H9 (cell line): Measurements from ENCODE around the gene FLCN. TPM values are rescaled to one million over a fixed set of nuclear protein-coding genes. Genes with fewer than 3 reads are reported as not detected.

ENCODE experiments used
- DNase-seq: peaks from one replicate; pipeline ENCODE4 v3.0.0-alpha.2; 2017
- H2AFZ ChIP-seq: one replicate; pipeline ENCODE4 v1.6.1; 2013; ENCODE audit warnings: mild to moderate bottlenecking, low read length, control low read depth, moderate library complexity
- H2AK5ac ChIP-seq: 2 replicates; pipeline ENCODE4 v1.6.1; 2013; ENCODE audit warnings: low read length, control low read depth, mixed read lengths; ENCODE audit not compliant: insufficient read length
- H2BK120ac ChIP-seq: one replicate; pipeline ENCODE4 v1.6.1; 2013; ENCODE audit warnings: low read depth, mild to moderate bottlenecking, low read length, control low read depth, inconsistent platforms; ENCODE audit not compliant: poor library complexity, severe bottlenecking
- H2BK12ac ChIP-seq: 2 replicates; pipeline ENCODE4 v1.6.1; 2013; ENCODE audit warnings: low read length, control low read depth, mixed read lengths, low read depth; ENCODE audit not compliant: insufficient read length
- H2BK15ac ChIP-seq: 2 replicates; pipeline ENCODE4 v1.6.1; 2013; ENCODE audit warnings: low read depth, low read length, control low read depth
- H2BK20ac ChIP-seq: one replicate; pipeline ENCODE4 v1.6.1; 2013; ENCODE audit warnings: low read depth, mild to moderate bottlenecking, low read length, control low read depth, inconsistent platforms; ENCODE audit not compliant: poor library complexity, severe bottlenecking
- H2BK5ac ChIP-seq: 2 replicates; pipeline ENCODE4 v1.6.1; 2013; ENCODE audit warnings: low read length, control low read depth, mixed read lengths; ENCODE audit not compliant: insufficient read length
- H3K14ac ChIP-seq: 2 replicates; pipeline ENCODE4 v1.6.1; 2013; ENCODE audit warnings: low read length, control low read depth; ENCODE audit not compliant: insufficient read depth
- H3K18ac ChIP-seq: 2 replicates; pipeline ENCODE4 v1.6.1; 2013; ENCODE audit warnings: low read depth, mild to moderate bottlenecking, mixed read lengths, low read length, control low read depth; ENCODE audit not compliant: insufficient read length
- H3K23ac ChIP-seq: 2 replicates; pipeline ENCODE4 v1.6.1; 2013; ENCODE audit warnings: low read length, control low read depth, mixed read lengths, low read depth; ENCODE audit not compliant: insufficient read length
- H3K23me2 ChIP-seq: 2 replicates; pipeline ENCODE4 v1.6.1; 2013; ENCODE audit warnings: low read depth, mild to moderate bottlenecking, mixed read lengths, low read length, control low read depth; ENCODE audit not compliant: insufficient read length, poor library complexity, severe bottlenecking
- H3K27ac ChIP-seq: 2 replicates; pipeline ENCODE4 v1.5.1; 2013; ENCODE audit warnings: low read length, control low read depth, mixed read lengths, low read depth; ENCODE audit not compliant: insufficient read length
- H3K27me3 ChIP-seq: 2 replicates; pipeline ENCODE4 v1.6.1; 2013; ENCODE audit warnings: low read length, control low read depth, inconsistent platforms; ENCODE audit not compliant: insufficient read depth
- H3K4ac ChIP-seq: 2 replicates; pipeline ENCODE4 v1.6.1; 2013; ENCODE audit warnings: low read depth, mild to moderate bottlenecking, control low read depth, inconsistent platforms, low read length, moderate library complexity
- H3K4me1 ChIP-seq: 2 replicates; pipeline ENCODE4 v1.6.1; 2013; ENCODE audit warnings: low read length, control low read depth, inconsistent platforms; ENCODE audit not compliant: insufficient read depth
- H3K4me2 ChIP-seq: 2 replicates; pipeline ENCODE4 v1.6.1; 2013; ENCODE audit warnings: low read length, control low read depth, mixed read lengths; ENCODE audit not compliant: insufficient read length, insufficient read depth
- H3K56ac ChIP-seq: 2 replicates; pipeline ENCODE4 v1.6.1; 2013; ENCODE audit warnings: low read depth, mild to moderate bottlenecking, mixed read lengths, low read length, control low read depth; ENCODE audit not compliant: insufficient read length
- H3K79me1 ChIP-seq: 2 replicates; pipeline ENCODE4 v1.6.1; 2013; ENCODE audit warnings: low read depth, mild to moderate bottlenecking, moderate library complexity, low read length, control low read depth, inconsistent platforms; ENCODE audit not compliant: insufficient read depth, poor library complexity, severe bottlenecking
- H3K79me2 ChIP-seq: 2 replicates; pipeline ENCODE4 v1.6.1; 2013; ENCODE audit warnings: low read length, control low read depth, inconsistent platforms; ENCODE audit not compliant: insufficient read depth
- H3K9ac ChIP-seq: 2 replicates; pipeline ENCODE4 v1.6.1; 2013; ENCODE audit warnings: low read length, control low read depth, mixed read lengths; ENCODE audit not compliant: insufficient read length; ENCODE audit errors: extremely low read depth
- H3K9me3 ChIP-seq: one replicate; pipeline ENCODE4 v1.6.1; 2013; ENCODE audit warnings: low read depth, low read length, inconsistent platforms; ENCODE audit not compliant: control insufficient read depth
- H3T11ph ChIP-seq: one replicate; pipeline ENCODE4 v1.6.1; 2013; ENCODE audit warnings: mild to moderate bottlenecking, low read length, control low read depth, inconsistent platforms
- H4K20me1 ChIP-seq: one replicate; pipeline ENCODE4 v1.6.1; 2013; ENCODE audit not compliant: control insufficient read depth, insufficient read length, insufficient read depth
- H4K5ac ChIP-seq: 2 replicates; pipeline ENCODE4 v1.6.1; 2013; ENCODE audit warnings: low read depth, mild to moderate bottlenecking, mixed read lengths, low read length, control low read depth; ENCODE audit not compliant: insufficient read length
- H4K8ac ChIP-seq: replicated peaks from 2 replicates; pipeline ENCODE4 v1.6.1; 2013; ENCODE audit warnings: low read length, control low read depth, mixed read lengths, low read depth; ENCODE audit not compliant: insufficient read length
- H4K91ac ChIP-seq: 2 replicates; pipeline ENCODE4 v1.6.1; 2013; ENCODE audit warnings: low read depth, mild to moderate bottlenecking, moderate library complexity, mixed read lengths, low read length, control low read depth; ENCODE audit not compliant: insufficient read length
- H3K27ac Mint-ChIP-seq, 3 experiments: 2 replicates in 2 of 3; 3 replicates in 1 of 3; pipeline ENCODE4 v1.8.0; 2020 to 2021; ENCODE audit warnings: mixed read lengths in 3 of 3, mild to moderate bottlenecking in 1 of 3, moderate library complexity in 1 of 3
- H3K27me3 Mint-ChIP-seq: 2 replicates; pipeline ENCODE4 v1.8.0; 2021; ENCODE audit warnings: low read depth, mild to moderate bottlenecking, moderate library complexity, mixed read lengths
- H3K36me3 Mint-ChIP-seq, 3 experiments: 2 replicates in 2 of 3; 3 replicates in 1 of 3; pipeline ENCODE4 v1.8.0; 2020 to 2021; ENCODE audit warnings: low read depth in 3 of 3, mixed read lengths in 3 of 3; ENCODE audit not compliant: insufficient read depth in 1 of 3
- H3K4me1 Mint-ChIP-seq, 2 experiments: 2 replicates each; pipeline ENCODE4 v1.8.0; 2020; ENCODE audit warnings: mixed read lengths in 2 of 2
- H3K4me3 Mint-ChIP-seq, 2 experiments: 2 replicates in 1 of 2; 3 replicates in 1 of 2; pipeline ENCODE4 v1.8.0; 2020 to 2021; ENCODE audit warnings: mild to moderate bottlenecking in 2 of 2, mixed read lengths in 2 of 2, moderate library complexity in 1 of 2
- H3K9me3 Mint-ChIP-seq, 2 experiments: 2 replicates in 1 of 2; 3 replicates in 1 of 2; pipeline ENCODE4 v1.8.0; 2020; ENCODE audit warnings: mild to moderate bottlenecking in 2 of 2, mixed read lengths in 2 of 2, moderate library complexity in 1 of 2
- CTCF ChIP-seq: fragments of 200-600 bp; sonication (generic); conservative IDR thresholded peaks from 3 replicates; pipeline ENCODE4 v1.8.0; 2021; ENCODE audit warnings: antibody characterized with exemption, mild to moderate bottlenecking
- WGBS: extraction: QIAGEN DNeasy Blood & Tissue Kit; methylation state at CpG from one replicate; pipeline ENCODE4 v1.1.7; 2013; ENCODE audit warnings: missing lambda C conversion rate, low lambda C conversion rate, mixed read lengths; ENCODE audit not compliant: insufficient read length; ENCODE audit errors: extremely low coverage; 5-methylcytosine and 5-hydroxymethylcytosine counted together
- total RNA-seq: library from RNA; stranded (reverse); gene quantifications from 2 replicates; pipeline ENCODE4 v1.2.1, GENCODE V29; 2021

Gene FLCN
- total RNA-seq, 1 experiment from 2014 or later = 33.3 TPM

DNA sequence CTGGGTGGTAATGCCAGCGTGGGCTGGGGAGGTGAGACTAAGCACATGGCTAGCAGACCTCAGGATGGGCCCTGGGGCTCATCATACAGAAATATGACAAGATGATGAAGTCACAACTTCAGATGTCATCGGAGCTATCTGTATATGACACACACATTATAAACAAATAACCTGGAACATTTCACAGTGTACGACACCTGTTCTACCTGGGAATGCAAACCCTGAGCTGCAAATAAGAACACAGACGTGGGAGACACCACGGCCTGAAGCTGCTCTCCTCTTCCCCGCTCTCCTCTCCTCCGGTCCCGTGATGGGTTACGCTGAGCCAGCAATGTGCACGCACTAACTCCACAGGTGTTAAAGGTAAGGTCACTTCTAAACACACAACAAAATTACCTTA, 35.7 kb downstream of the FLCN start:
- Histone ChIP-seq H2BK120ac (no peak overlapping the region), H2AK5ac (no peak overlapping the region), H3K27ac (no peak overlapping the region), H2BK5ac (no peak overlapping the region), H3K23me2 (peaks cover 3% of the 10 kb centered on the region), H3K4ac (no peak overlapping the region), H3K23ac (no peak overlapping the region), H3K4me2 (no peak overlapping the region), H3K56ac (no peak overlapping the region), H2BK12ac (no peak overlapping the region), H3K79me2 (no peaks in the 10 kb centered on the region), H3K9ac (no peak overlapping the region), H3K4me1 (no peaks in the 10 kb centered on the region), H4K8ac (no peak overlapping the region), H2BK20ac (no peak overlapping the region), H2BK15ac (no peak overlapping the region), H3K27me3 (no peaks in the 10 kb centered on the region), H3K14ac (no peak overlapping the region), H4K20me1 (no peaks in the 10 kb centered on the region), H4K5ac (no peak overlapping the region), H3K18ac (no peak overlapping the region), H4K91ac (no peak overlapping the region), H3T11ph (no peak overlapping the region), H3K79me1 (no peaks in the 10 kb centered on the region), H2AFZ (no peak overlapping the region), H3K9me3 (no peaks in the 10 kb centered on the region)
- Mint-ChIP-seq H3K9me3 (no peaks in the 10 kb centered on the region), H3K36me3 (no peaks in the 10 kb centered on the region), H3K27me3 (peaks cover 4% of the 10 kb centered on the region), H3K4me1 (no peaks in the 10 kb centered on the region), H3K4me3 (no peak overlapping the region), H3K27ac (no peak overlapping the region)
- no peak for DNase-seq
- no peak for TF ChIP-seq CTCF
- no CpG with 5 or more reads among the region's 10 CpGs for WGBS
